ENCODE results near the gene CEACAM16.
"Not testable (repeated sequence)": the region's sequence is repeated elsewhere in the genome, so short reads cannot be mapped to it uniquely, and the experiment has no call there.

CEACAM16 gene

DNA sequence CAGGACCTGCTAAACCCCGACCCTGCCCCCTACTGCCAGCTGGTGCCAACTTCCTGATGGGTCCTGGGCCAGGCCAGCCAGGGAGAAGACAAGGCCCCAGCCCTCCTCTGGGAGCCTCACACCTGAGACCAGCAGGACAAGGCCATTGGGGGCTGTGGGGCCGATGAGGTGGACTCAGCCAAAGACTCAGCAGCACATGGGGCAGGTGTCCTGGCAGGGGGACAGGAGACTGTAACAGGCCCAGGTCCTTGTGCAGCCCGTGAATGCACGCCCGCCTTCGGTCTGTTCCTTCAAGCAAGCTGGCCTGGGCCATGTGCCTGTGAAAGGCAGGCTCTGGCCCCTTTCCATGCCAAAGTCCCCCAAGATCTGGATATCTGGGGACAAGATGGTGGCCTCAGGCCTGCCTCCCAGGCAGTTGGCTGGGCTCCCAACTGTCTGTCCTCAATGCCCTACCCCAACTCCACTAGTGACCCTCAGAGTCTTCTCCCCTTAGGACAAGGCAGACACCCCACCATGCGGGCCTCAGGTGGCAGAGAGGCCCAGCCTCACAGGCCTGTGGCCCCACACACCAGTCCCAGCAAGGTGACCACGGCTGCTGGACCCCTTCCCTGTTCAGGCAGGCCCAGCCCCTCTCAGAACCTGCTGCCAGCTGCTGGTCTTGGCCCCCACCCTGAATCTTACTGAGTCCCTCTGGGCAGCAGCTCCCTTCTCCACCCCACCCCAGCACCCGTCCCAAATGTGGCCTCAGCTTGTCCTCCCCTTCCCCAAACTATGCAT lies 15.3 kb upstream of the CEACAM16 start (continued):
- no peak for TF ChIP-seq ZNF561 (tag by site-specific recombination; IDR thresholded peaks at IDR 0.05; ENCODE audit: borderline replicate concordance)

DNA sequence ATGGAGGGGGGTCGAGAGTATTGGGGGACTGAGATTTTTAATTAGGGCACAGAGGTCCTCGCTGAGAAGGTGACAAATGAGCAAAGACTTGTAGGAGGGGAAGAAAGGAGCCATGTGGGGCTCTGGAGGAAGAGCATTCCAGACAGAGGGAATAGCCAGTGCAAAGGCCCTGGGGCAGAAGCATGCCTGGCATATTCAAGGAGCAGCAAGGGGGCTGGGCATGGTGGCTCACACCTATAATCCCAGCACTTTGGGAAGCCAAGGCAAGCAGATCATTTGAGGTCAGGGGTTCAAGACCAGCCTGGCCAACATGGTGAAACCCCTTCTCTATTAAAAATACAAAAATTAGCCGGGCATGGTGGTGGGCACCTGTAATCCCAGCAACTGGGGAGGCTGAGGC lies 14.6 kb upstream of the CEACAM16 start:
- H3K4me3 ChIP-seq (ENCODE audit: low read depth, low read length); H3K4me1 ChIP-seq (ENCODE audit: control insufficient read depth, insufficient read depth, low read length); H3K36me3 ChIP-seq (ENCODE audit: control insufficient read depth in 2 of 2, insufficient read depth in 1 of 2, low read length in 2 of 2); POLR2A ChIA-PET; H3K27ac ChIP-seq (ENCODE audit: extremely low read depth, low read depth, low read length); H3K9me3 ChIP-seq (ENCODE audit: control insufficient read depth, insufficient read depth, low read depth, low read length): not testable (repeated sequence)
- CTCF ChIA-PET = interaction anchor here (0.7 to 1.0 kb wide), 2 partner anchors 9 to 86 kb away, joined by 3 to 4 read pairs; no protein-coding TSS in a partner anchor
- TF ChIP-seq, protein P1, sequence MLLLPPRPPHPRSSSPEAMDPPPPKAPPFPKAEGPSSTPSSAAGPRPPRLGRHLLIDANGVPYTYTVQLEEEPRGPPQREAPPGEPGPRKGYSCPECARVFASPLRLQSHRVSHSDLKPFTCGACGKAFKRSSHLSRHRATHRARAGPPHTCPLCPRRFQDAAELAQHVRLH (tag by site-specific recombination; IDR thresholded peaks at IDR 0.05) = 0 out of 2 replicates have a peak, but pooled peaks have one; percentile 28
- TF ChIP-seq, protein P2, sequence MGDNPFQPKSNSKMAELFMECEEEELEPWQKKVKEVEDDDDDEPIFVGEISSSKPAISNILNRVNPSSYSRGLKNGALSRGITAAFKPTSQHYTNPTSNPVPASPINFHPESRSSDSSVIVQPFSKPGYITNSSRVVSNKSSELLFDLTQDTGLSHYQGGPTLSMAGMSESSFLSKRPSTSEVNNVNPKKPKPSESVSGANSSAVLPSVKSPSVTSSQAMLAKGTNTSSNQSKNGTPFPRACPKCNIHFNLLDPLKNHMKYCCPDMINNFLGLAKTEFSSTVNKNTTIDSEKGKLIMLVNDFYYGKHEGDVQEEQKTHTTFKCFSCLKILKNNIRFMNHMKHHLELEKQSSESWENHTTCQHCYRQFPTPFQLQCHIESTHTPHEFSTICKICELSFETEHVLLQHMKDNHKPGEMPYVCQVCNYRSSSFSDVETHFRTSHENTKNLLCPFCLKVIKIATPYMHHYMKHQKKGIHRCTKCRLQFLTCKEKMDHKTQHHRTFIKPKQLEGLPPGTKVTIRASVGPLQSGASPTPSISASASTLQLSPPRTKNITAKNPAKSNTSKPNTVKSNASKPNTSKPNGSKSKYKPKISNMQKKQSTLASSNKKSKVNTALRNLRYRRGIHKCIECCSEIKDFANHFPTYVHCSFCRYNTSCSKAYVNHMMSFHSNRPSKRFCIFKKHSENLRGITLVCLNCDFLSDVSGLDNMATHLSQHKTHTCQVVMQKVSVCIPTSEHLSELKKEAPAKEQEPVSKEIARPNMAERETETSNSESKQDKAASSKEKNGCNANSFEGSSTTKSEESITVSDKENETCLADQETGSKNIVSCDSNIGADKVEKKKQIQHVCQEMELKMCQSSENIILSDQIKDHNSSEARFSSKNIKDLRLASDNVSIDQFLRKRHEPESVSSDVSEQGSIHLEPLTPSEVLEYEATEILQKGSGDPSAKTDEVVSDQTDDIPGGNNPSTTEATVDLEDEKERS (tag by site-specific recombination; IDR thresholded peaks at IDR 0.05) = peak; percentile 66; the same call in 1 of the 2 replicates
- peak; percentile 99 for TF ChIP-seq ZNF623 (tag by site-specific recombination; IDR thresholded peaks at IDR 0.05)
- peak; percentile 85 for TF ChIP-seq ZNF16 (tag by site-specific recombination; IDR thresholded peaks at IDR 0.05; ENCODE audit: low read depth)

DNA sequence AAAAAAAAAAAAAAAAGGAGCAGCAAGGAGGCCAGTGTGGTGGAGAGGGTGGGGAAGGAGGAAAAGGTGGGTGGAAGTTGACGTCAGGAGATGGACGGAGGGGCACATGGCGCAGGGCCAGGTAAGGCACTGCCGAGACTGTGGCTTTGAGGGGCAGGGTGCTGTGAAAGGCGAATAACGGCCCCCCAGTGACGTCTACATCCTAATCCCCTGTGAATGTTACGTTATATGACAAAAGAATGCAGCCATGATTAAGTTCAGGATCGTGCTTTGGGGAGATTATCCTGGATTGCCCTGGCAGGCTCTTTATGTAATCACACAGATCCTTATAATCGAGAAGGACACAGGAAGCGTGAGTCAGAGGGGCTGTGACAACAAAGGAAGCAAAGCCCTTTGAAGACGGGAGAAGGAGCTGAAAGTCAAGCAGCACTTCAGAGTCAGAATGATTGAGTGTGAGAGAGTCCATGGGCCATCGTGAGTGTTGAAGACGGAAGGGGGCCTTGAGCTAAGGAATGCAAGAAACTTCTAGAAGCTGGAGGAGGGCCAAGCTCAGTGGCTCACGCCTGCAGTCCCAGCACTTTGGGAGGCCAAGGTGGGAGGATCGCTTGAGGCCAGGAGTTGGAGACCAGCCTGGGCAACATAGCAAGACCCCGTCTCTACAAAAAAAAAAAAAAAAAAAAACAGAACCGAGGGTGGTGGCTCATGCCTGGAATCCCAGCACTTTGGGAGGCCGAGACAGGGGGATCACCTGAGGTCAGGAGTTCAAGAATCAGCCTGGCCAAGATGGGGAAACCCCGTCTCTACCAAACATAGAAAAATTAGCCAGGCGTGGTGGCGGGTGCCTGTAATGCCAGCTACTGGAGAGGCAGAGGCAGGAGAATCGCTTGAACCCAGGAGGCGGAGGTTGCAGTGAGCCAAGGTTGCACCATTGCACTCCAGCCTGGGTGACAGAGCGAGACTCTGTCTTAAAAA lies 13.8 kb upstream of the CEACAM16 start:
- 0 out of 2 replicates have a peak, but pooled peaks cover 3% of the 10 kb centered on the region for H3K4me1 ChIP-seq (ENCODE audit: control insufficient read depth, insufficient read depth, low read length)
- no peaks in the 10 kb centered on the region for H3K9me3 ChIP-seq (ENCODE audit: control insufficient read depth, insufficient read depth, low read depth, low read length)
- CTCF ChIA-PET = interaction anchor here (0.6 to 1.7 kb wide), 5 partner anchors 38 to 185 kb away, joined by 3 to 9 read pairs (median 5); no protein-coding TSS in a partner anchor
- peaks cover 0 to 7% of the 10 kb centered on the region in 2 experiments; a peak in 1 of 3 replicates for H3K36me3 ChIP-seq (ENCODE audit: control insufficient read depth in 2 of 2, insufficient read depth in 1 of 2, low read length in 2 of 2)
- POLR2A ChIA-PET = interaction anchor here (0.5 to 0.7 kb wide), 4 partner anchors 37 to 114 kb away, joined by 3 to 9 read pairs (median 8); no protein-coding TSS in a partner anchor
- no peak overlapping the region for H3K27ac ChIP-seq (ENCODE audit: extremely low read depth, low read depth, low read length)
- H3K4me3 ChIP-seq (ENCODE audit: low read depth, low read length) = no peak overlapping the region
- TF ChIP-seq MZF1 (tag by site-specific recombination; IDR thresholded peaks at IDR 0.05; ENCODE audit: borderline replicate concordance) = no peak
- peak; percentile 30; the same call in 1 of the 2 replicates for TF ChIP-seq ZEB2 (tag by site-specific recombination; IDR thresholded peaks at IDR 0.05)
- peak; percentile 82 for TF ChIP-seq SP7 (tag by site-specific recombination; IDR thresholded peaks at IDR 0.05)
- peak; percentile 77; the same call in 1 of the 2 replicates for TF ChIP-seq ZBTB21 (tag by site-specific recombination; IDR thresholded peaks at IDR 0.05)
- TF ChIP-seq ZNF121 (tag by site-specific recombination; IDR thresholded peaks at IDR 0.05) = peak; percentile 85
- no peak for TF ChIP-seq ZNF610 (tag by site-specific recombination; IDR thresholded peaks at IDR 0.05; ENCODE audit: borderline replicate concordance)
- peak; percentile 81 for TF ChIP-seq ZFHX2 (tag by site-specific recombination; conservative IDR thresholded peaks at IDR 0.05)
- TF ChIP-seq, protein P3, sequence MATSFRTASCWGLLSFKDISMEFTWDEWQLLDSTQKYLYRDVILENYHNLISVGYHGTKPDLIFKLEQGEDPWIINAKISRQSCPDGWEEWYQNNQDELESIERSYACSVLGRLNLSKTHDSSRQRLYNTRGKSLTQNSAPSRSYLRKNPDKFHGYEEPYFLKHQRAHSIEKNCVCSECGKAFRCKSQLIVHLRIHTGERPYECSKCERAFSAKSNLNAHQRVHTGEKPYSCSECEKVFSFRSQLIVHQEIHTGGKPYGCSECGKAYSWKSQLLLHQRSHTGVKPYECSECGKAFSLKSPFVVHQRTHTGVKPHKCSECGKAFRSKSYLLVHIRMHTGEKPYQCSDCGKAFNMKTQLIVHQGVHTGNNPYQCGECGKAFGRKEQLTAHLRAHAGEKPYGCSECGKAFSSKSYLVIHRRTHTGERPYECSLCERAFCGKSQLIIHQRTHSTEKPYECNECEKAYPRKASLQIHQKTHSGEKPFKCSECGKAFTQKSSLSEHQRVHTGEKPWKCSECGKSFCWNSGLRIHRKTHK (tag by site-specific recombination; IDR thresholded peaks at IDR 0.05) = no peak
- TF ChIP-seq GLI2 (tag by site-specific recombination; IDR thresholded peaks at IDR 0.05; ENCODE audit: borderline replicate concordance, low read depth) = no peak
- TF ChIP-seq, protein P4, sequence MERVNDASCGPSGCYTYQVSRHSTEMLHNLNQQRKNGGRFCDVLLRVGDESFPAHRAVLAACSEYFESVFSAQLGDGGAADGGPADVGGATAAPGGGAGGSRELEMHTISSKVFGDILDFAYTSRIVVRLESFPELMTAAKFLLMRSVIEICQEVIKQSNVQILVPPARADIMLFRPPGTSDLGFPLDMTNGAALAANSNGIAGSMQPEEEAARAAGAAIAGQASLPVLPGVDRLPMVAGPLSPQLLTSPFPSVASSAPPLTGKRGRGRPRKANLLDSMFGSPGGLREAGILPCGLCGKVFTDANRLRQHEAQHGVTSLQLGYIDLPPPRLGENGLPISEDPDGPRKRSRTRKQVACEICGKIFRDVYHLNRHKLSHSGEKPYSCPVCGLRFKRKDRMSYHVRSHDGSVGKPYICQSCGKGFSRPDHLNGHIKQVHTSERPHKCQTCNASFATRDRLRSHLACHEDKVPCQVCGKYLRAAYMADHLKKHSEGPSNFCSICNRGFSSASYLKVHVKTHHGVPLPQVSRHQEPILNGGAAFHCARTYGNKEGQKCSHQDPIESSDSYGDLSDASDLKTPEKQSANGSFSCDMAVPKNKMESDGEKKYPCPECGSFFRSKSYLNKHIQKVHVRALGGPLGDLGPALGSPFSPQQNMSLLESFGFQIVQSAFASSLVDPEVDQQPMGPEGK (tag by site-specific recombination; IDR thresholded peaks at IDR 0.05) = peak; percentile 67
- peak; percentile 83 for TF ChIP-seq ZBTB17 (tag by site-specific recombination; IDR thresholded peaks at IDR 0.05)
- no peak for TF ChIP-seq ZNF776 (tag by site-specific recombination; IDR thresholded peaks at IDR 0.05; ENCODE audit: borderline replicate concordance)
- TF ChIP-seq ZNF660 (tag by site-specific recombination; IDR thresholded peaks at IDR 0.05) = peak; percentile 42; the same call in 1 of the 2 replicates
- TF ChIP-seq, protein P5, sequence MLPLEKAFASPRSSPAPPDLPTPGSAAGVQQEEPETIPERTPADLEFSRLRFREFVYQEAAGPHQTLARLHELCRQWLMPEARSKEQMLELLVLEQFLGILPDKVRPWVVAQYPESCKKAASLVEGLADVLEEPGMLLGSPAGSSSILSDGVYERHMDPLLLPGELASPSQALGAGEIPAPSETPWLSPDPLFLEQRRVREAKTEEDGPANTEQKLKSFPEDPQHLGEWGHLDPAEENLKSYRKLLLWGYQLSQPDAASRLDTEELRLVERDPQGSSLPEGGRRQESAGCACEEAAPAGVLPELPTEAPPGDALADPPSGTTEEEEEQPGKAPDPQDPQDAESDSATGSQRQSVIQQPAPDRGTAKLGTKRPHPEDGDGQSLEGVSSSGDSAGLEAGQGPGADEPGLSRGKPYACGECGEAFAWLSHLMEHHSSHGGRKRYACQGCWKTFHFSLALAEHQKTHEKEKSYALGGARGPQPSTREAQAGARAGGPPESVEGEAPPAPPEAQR (tag by site-specific recombination; IDR thresholded peaks at IDR 0.05) = no peak
- TF ChIP-seq ZSCAN16 (tag by site-specific recombination; IDR thresholded peaks at IDR 0.05) = no peak
- peak; percentile 38; the same call in 1 of the 2 replicates for TF ChIP-seq ZNF335 (tag by site-specific recombination; conservative IDR thresholded peaks at IDR 0.05)
